HG03045 (cell line): ENCODE data around the gene PDE3A.
"Not testable (repeated sequence)": the region's sequence is repeated elsewhere in the genome, so short reads cannot be mapped to it uniquely, and the experiment has no call there.

Source experiments
- ATAC-seq: cut with Tn5 transposase; IDR thresholded peaks from one replicate; pipeline ENCODE4 v1.9.1; 2021; ENCODE audit warnings: mild to moderate bottlenecking, moderate library complexity; ENCODE audit not compliant: unreplicated experiment

Gene PDE3A

DNA sequence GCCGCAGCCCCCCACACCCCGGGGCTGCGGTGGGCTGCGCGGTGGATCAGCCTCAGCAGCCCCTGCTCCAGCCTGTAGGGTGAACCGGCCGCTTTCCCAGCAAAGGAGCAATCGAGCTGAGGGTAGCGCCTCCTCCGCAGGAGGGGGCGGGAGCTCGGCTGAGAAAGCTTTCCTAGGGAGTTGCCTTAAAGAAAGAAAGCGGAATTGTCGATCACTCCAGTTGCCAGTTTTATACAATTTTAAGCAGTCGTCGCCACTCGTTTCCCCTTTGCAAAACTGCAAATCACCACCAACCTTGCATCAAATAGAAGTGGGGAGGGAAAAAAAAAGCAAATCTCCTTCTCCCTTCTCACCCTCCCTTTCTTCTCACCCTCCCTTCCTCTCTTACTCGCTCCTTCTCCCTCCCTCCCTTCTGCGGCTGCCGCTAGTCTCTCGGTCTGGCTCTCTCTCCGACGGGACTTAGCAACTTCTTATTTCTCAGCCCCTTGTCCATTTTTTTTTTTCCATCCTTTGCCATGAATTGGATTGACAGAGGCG is at the start of gene PDE3A:
TSS of gene PDE3A (plus strand) at position 424 of the 537 bp plus-strand sequence. CDS start 748 bp downstream, outside the sequence.
- no peak for ATAC-seq

GRCh38 chr12:20319366-20319765 is 49.0 kb upstream of the PDE3A start:
- no peak for ATAC-seq

DNA sequence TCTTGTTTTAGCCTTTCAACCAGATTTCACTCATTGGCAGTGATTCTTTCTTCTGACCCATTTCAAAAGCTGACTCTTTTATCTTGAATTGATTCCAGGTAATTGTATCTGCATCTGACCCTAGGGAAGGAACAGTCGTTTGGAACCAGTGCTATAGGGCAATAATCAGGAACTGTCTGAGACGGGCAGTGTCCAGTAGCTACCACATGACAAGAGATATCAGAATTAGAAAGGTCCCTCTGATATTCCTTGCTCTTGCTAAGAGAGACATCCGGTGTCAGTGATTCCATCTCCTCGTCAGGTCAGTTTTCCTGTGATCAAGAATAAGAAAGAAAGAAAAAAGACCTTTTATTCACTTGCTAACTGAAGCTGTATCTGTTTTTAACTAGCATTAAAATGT is 47.8 kb upstream of the PDE3A start:
- no peak for ATAC-seq

DNA sequence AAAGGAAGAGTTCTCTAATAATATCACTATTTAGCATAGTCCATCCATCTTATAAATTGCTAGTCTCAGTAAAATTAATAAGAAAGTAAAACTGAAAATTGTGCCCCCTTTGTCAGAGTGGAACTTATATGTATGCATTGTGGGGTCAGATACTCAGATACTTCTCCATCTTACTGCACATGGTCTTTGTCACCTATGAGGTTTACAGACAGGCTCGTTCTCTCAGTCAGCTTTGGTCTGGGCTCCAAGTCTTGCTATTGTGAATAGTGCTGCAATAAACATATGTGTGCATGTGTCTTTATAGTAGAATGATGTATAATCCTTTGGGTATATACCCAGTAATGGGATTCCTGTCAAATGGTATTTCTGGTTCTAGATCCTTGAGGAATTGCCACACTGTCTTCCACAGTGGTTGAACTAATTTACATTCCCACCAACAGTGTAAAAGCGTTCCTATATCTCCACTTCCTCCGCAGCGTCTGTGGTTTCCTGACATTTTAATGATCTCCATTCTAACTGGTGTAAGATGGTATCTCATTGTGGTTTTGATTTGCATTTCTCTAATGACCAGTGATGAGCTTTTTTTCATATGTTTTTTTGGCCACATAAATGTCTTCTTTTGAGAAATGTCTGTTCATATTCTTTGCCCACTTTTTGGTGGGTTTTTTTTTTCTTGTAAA is 37.4 kb upstream of the PDE3A start:
- not testable (repeated sequence) for ATAC-seq

DNA sequence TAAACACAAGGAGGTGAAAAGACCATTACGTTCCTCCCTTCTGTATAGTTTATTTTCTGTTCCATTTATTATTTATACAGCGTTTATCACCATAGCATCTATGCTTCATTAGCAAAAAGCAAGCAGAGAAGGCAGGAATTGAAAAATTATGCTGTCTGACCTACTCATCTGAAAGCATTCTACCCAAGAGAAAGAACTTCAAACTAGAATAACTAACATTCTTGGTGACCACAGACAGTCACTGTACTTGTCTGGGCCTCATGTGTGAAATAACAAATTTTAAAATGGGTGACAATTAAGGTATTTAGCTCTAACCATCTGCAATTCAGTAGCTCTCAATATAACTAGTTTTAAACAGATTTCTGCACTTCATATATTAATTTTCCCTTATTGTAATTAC is 29.3 kb upstream of the PDE3A start:
- no peak for ATAC-seq

GRCh38 chr12:20342111-20342510 is 26.2 kb upstream of the PDE3A start:
- no peak for ATAC-seq

- ATAC-seq, result no peak
Observed at GRCh38 chr12:20345866-20346265, 22.5 kb upstream of the PDE3A start.

DNA sequence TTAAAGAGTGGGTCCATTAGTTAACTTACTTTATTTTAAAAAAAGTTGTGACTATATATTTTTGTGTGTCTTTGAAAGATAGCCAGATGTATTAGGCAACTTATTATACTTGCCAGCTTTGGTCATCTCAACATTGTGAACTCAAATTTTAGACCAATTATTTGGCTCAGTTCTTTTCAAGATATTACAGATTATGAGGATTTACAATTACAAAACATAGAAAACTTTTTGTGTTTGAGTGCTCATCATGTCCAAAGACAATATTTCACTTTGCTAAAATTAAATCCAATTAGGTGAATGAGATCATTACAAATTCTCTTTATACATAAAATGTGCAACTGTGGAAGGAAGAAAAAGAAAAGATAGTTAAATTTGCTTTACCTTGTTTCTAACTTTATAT is 18.3 kb upstream of the PDE3A start:
- ATAC-seq, result no peak

DNA sequence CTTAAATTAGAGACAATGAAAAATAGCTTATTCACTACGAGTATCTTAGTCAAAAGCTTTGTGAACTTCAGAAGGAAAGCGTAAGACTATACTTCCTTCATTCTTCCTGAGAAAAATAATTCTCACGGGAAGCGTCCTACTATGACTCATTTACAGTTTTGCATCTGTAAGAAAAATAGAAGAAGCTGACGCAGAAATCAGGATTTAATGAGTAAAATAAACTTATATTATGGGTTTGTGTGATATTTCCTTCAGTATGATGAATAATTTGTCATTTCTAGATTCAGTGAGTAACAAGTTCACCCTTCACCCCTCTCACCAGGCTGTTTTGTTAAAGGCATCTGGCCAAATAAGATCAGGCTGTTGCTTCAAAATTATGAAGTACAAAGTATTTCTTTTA is 17.8 kb upstream of the PDE3A start:
- no peak for ATAC-seq

DNA sequence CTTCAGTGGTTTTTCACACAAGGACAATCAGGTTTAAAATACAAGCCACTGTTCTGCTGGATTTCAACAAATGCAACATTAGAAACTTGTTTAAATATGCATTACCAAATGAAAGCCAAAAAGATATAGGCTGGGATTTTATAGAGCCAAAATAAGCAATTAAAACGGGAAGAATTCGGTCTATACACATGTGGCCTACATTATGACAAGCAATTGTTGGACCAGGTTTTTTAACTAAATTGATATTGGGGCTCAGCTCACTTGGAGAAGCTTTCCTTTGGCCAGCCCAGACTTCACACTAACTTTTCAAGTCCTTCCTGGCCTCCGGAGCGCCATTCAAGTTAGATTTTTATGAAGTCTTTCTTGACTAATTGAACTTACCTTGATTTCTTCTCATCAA is 16.9 kb upstream of the PDE3A start:
- no peak for ATAC-seq

DNA sequence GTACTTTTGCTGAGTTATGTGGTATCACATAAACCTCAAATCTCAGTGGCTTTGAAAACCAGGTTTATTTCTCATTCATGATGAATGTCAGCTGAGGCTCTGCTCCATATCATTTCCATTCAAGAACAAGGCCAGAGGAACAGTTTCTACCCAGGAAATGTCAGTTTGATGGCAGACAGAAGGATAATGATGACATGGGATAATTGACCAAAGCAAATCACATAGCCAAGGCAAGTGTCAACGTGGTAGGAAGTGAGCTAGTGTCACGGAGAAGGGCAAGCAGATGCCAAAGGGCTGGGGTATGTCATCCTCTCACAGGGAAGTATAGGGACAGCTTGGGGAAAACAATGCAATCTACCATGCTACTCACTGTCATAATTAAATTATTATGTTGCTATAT is 12.3 kb upstream of the PDE3A start:
- ATAC-seq, result no peak

GRCh38 chr12:20360407-20360806 is 7.9 kb upstream of the PDE3A start:
- no peak for ATAC-seq

DNA sequence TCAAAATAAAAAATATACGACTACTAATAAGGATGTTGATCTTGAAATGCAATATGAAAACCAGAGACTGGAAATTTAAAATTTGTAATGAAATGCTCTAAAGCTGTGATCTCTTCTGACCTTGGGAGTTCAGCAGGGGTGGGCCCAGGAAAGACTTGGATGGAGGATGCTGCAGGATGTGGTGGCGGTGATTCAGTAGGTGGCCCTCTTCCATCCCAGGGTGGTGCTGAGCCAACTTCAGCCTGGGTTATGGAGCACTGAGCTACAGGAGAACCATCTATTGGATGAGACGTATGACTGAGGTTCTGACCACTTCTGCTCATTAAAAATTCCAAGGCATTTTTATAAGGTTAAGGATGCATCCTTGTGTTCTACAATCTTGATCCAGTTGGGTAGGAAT is 6.9 kb upstream of the PDE3A start:
- no peak for ATAC-seq

DNA sequence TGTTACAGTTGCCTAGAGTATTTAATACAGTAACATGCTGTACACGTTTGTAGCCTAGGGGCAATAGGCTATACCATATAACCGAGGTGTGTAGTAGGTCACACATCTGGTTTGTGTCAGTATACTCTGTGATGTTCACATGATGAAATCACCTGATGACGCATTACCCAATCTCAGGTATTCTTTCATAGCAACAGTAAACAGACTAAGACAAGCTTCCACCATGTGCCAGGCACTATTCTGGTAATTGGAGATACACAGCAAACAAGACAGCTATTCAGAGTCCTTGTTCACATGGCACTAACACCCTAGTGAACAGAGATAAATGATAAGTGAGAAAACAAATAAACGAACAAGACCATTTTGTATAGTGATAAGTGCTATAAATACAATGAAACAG is 3.8 kb upstream of the PDE3A start:
- ATAC-seq, result no peak

DNA sequence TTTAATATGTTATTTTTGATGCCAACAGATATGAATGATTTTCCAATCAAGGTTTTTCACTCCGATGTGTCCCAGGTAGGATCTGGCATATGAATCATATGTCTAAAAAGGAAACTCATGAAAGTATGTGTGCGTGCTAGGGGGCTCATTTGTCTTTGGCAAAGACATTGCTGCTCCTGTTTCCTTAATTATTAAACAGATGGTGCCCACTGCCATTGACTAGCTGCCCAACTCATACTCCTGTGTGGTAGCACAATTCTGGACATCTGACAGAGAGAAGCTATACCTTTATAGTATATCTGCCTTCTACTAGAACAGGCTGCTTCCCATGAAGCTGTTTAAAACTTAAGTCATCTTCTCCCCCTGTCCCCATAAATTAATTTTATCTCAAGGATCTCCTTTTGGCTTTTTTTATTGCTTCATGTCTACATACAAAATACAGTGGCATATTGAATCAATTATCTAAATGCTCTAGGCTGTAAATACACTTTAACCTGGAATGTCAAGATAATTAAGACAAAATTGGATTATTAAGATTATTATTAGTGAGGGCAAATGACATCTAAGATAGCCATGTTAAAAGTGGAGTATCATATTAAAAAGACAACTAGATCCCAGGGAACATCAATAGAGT is 1.4 kb upstream of the PDE3A start:
- no peak for ATAC-seq

- no peak for ATAC-seq
Observed at GRCh38 chr12:20367583-20368113, 689 bp upstream of the PDE3A start.

GRCh38 chr12:20368651-20369304 is 441 bp downstream of the PDE3A start:
- no peak for ATAC-seq

GRCh38 chr12:20369305-20370013 is 1.1 kb downstream of the PDE3A start:
- ATAC-seq, result no peak

DNA sequence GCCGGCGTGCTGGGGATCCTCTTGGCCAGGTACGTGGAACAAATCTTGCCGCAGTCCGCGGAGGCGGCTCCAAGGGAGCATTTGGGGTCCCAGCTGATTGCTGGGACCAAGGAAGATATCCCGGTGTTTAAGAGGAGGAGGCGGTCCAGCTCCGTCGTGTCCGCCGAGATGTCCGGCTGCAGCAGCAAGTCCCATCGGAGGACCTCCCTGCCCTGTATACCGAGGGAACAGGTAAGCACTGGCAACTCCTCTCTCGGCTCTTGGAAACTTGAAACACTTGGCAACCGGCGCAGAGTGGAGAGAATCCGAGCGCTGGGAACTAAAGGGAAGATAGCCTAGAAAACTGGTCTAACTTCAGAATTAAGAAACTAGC is 1.7 kb downstream of the PDE3A start:
- no peak for ATAC-seq

DNA sequence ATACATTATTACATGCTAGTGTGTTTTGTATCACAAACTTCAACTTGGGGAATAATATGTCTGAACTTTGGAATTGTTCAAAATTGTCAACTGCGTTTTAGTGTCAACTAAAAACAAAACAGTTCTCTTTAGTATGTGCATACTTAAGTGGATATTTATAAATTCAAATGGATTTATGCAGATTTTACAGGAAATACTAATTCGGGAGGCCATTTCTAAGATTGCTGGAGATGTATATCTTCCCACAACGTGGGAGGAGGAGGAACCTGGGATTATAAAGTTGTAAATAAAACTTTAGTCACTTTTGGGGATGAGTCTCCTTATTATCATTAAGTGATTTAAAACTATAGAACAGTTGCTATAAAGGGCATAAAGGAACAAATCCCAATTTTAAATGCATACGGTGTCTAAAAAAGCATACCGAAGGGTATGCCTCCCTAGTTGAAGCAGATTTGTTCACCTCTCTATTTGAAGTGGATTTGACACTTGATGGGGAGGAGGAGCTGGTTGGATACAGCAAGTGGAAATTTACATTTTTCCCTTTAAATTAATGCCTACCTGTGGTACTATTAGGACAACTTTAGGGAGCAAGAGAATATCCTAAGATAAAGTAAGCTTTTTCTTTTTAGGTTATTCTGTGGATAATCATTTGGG is 2.7 kb downstream of the PDE3A start:
- ATAC-seq, result no peak
